Mesendoderm (in vitro differentiated cells): ENCODE results near the gene GUCA1A.

Source experiments
- DNase-seq: peaks from one replicate; pipeline ENCODE4 v3.0.0; 2013
- H2AK5ac ChIP-seq: 2 replicates; pipeline ENCODE4 v1.6.1; 2013; ENCODE audit warnings: low read length, inconsistent platforms
- H2BK120ac ChIP-seq: 2 replicates; pipeline ENCODE4 v1.6.1; 2013; ENCODE audit warnings: low read depth, mild to moderate bottlenecking, low read length, moderate library complexity, mixed read lengths
- H2BK15ac ChIP-seq: replicated peaks from 2 replicates; pipeline ENCODE4 v1.6.1; 2013; ENCODE audit warnings: low read depth, mild to moderate bottlenecking, moderate library complexity
- H2BK5ac ChIP-seq: 2 replicates; pipeline ENCODE4 v1.6.1; 2013; ENCODE audit warnings: low read length, inconsistent platforms
- H3K18ac ChIP-seq: 2 replicates; pipeline ENCODE4 v1.6.1; 2013; ENCODE audit warnings: mild to moderate bottlenecking, low read length, mixed read lengths
- H3K23ac ChIP-seq: one replicate; pipeline ENCODE4 v1.6.1; 2013; ENCODE audit warnings: low read length
- H3K27ac ChIP-seq: 2 replicates; pipeline ENCODE4 v1.5.1; 2013; ENCODE audit warnings: low read depth, mild to moderate bottlenecking, inconsistent platforms, low read length, moderate library complexity
- H3K27me3 ChIP-seq: 2 replicates; pipeline ENCODE4 v1.6.1; 2013; ENCODE audit warnings: low read length, control low read depth, mild to moderate bottlenecking, inconsistent platforms; ENCODE audit not compliant: insufficient read depth, poor library complexity
- H3K36me3 ChIP-seq: 2 replicates; pipeline ENCODE4 v1.6.1; 2013; ENCODE audit warnings: low read length, inconsistent platforms; ENCODE audit not compliant: control insufficient read depth, insufficient read depth
- H3K4ac ChIP-seq: one replicate; pipeline ENCODE4 v1.6.1; 2013; ENCODE audit warnings: low read depth, mild to moderate bottlenecking, low read length, moderate library complexity
- H3K4me1 ChIP-seq: 2 replicates; pipeline ENCODE4 v1.6.1; 2013; ENCODE audit warnings: low read depth, low read length, inconsistent platforms; ENCODE audit not compliant: control insufficient read depth
- H3K4me2 ChIP-seq: 2 replicates; pipeline ENCODE4 v1.6.1; 2013; ENCODE audit warnings: low read length
- H3K4me3 ChIP-seq: 2 replicates; pipeline ENCODE4 v1.5.1; 2013; ENCODE audit warnings: mild to moderate bottlenecking, low read length
- H3K56ac ChIP-seq: one replicate; pipeline ENCODE4 v1.6.1; 2013; ENCODE audit warnings: low read length
- H3K79me1 ChIP-seq: 2 replicates; pipeline ENCODE4 v1.6.1; 2013; ENCODE audit warnings: low read length, inconsistent platforms
- H3K79me2 ChIP-seq: 2 replicates; pipeline ENCODE4 v1.6.1; 2013; ENCODE audit warnings: mild to moderate bottlenecking, low read length; ENCODE audit not compliant: control insufficient read depth, insufficient read depth
- H3K9ac ChIP-seq: 2 replicates; pipeline ENCODE4 v1.6.1; 2013; ENCODE audit warnings: low read length, inconsistent platforms
- H4K5ac ChIP-seq: one replicate; pipeline ENCODE4 v1.6.1; 2013; ENCODE audit warnings: low read length
- H4K8ac ChIP-seq: one replicate; pipeline ENCODE4 v1.6.1; 2013; ENCODE audit warnings: low read depth, mild to moderate bottlenecking, control low read depth, low read length, moderate library complexity
- WGBS: extraction: QIAGEN DNeasy Blood & Tissue Kit; methylation state at CpG from one replicate; pipeline ENCODE4 v1.1.7; 2013; ENCODE audit warnings: low lambda C conversion rate, missing lambda C conversion rate; ENCODE audit not compliant: insufficient coverage; ENCODE audit errors: extremely low coverage; 5-methylcytosine and 5-hydroxymethylcytosine counted together

Gene GUCA1A

GRCh38 chr6:42128460-42129359, 44.5 kb upstream of the GUCA1A start:
- Histone ChIP-seq H3K79me1 (peaks cover 16% of the 10 kb centered on the region), H3K36me3 (peaks cover 14% of the 10 kb centered on the region)

DNA sequence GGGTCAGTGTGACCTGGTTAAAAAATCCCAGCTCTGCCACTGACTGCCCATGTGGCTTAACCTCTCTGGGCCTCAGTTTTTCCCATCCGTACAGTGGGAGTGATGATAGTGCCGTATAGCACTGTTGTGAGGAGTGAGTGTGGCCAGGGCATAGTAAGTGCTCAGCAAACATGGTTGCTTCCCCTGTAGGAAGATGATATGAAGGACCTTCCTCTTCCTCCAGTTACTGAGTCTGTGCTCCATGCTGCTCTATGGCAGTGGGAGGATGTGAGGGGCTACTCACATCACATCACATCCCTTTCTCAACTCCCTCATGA, 43.8 kb upstream of the GUCA1A start:
- no peak overlapping the region for H3K4me3 ChIP-seq
- H3K27ac ChIP-seq, result no peak overlapping the region
- H4K8ac ChIP-seq, result no peak overlapping the region
- no peak overlapping the region for H4K5ac ChIP-seq
- H3K36me3 ChIP-seq, result peaks cover 14% of the 10 kb centered on the region
- no peaks in the 10 kb centered on the region for H3K27me3 ChIP-seq
- no CpG with 5 or more reads among the region's 2 CpGs for WGBS
- H3K4ac ChIP-seq, result no peak overlapping the region
- no peaks in the 10 kb centered on the region for H3K4me1 ChIP-seq
- H2AK5ac ChIP-seq, result no peak overlapping the region
- no peak for DNase-seq
- peaks cover 7% of the 10 kb centered on the region for H3K79me2 ChIP-seq
- no peak overlapping the region for H2BK120ac ChIP-seq
- no peak overlapping the region for H2BK5ac ChIP-seq
- H3K79me1 ChIP-seq, result peaks cover 20% of the 10 kb centered on the region
- no peak overlapping the region for H3K18ac ChIP-seq
- no peak overlapping the region for H3K9ac ChIP-seq
- H3K23ac ChIP-seq, result no peak overlapping the region
- H2BK15ac ChIP-seq, result no peak overlapping the region
- no peak overlapping the region for H3K56ac ChIP-seq
- H3K4me2 ChIP-seq, result no peak overlapping the region

More at GRCh38 chr6:42128460-42129359, 44.5 kb upstream of the GUCA1A start:
- Histone ChIP-seq H2BK120ac (no peak overlapping the region), H3K9ac (no peak overlapping the region), H3K27ac (no peak overlapping the region), H3K18ac (no peak overlapping the region), H3K79me2 (peaks cover 5% of the 10 kb centered on the region), H2BK15ac (no peak overlapping the region), H3K27me3 (no peaks in the 10 kb centered on the region), H3K4me1 (no peaks in the 10 kb centered on the region), H3K4me2 (no peak overlapping the region), H4K8ac (no peak overlapping the region), H4K5ac (no peak overlapping the region), H2AK5ac (no peak overlapping the region), H2BK5ac (no peak overlapping the region), H3K4me3 (no peak overlapping the region), H3K56ac (no peak overlapping the region), H3K23ac (no peak overlapping the region), H3K4ac (no peak overlapping the region)
- no CpG with 5 or more reads among the region's 25 CpGs for WGBS
- no peak for DNase-seq

GRCh38 chr6:42131531-42131930, 41.6 kb upstream of the GUCA1A start:
- Histone ChIP-seq H2BK15ac (no peak overlapping the region), H2AK5ac (no peak overlapping the region), H3K23ac (no peak overlapping the region), H3K27me3 (no peaks in the 10 kb centered on the region), H2BK5ac (no peak overlapping the region), H3K79me2 (peaks cover 11% of the 10 kb centered on the region), H3K4ac (no peak overlapping the region), H3K79me1 (peaks cover 22% of the 10 kb centered on the region), H3K4me3 (no peak overlapping the region), H3K56ac (no peak overlapping the region), H3K36me3 (peaks cover 4% of the 10 kb centered on the region), H3K4me2 (no peak overlapping the region), H4K5ac (no peak overlapping the region), H3K27ac (no peak overlapping the region), H2BK120ac (no peak overlapping the region), H4K8ac (no peak overlapping the region), H3K18ac (no peak overlapping the region), H3K9ac (no peak overlapping the region), H3K4me1 (peaks cover 3% of the 10 kb centered on the region)
- no peak for DNase-seq
- WGBS, result no CpG with 5 or more reads among the region's 11 CpGs

GRCh38 chr6:42133926-42134325, 39.2 kb upstream of the GUCA1A start:
- no peak overlapping the region for H3K4me2 ChIP-seq
- H2BK120ac ChIP-seq, result no peak overlapping the region
- no peak overlapping the region for H2BK15ac ChIP-seq
- H3K27ac ChIP-seq, result no peak overlapping the region
- peaks cover 15% of the 10 kb centered on the region for H3K79me2 ChIP-seq
- H3K4me1 ChIP-seq, result peaks cover 14% of the 10 kb centered on the region
- no CpG with 5 or more reads among the region's 4 CpGs for WGBS
- no peak for DNase-seq
- H3K4ac ChIP-seq, result no peak overlapping the region
- H4K8ac ChIP-seq, result no peak overlapping the region
- no peaks in the 10 kb centered on the region for H3K27me3 ChIP-seq
- H2BK5ac ChIP-seq, result no peak overlapping the region
- H3K56ac ChIP-seq, result peak overlapping the region; percentile 22
- H3K9ac ChIP-seq, result no peak overlapping the region
- H3K4me3 ChIP-seq, result no peak overlapping the region
- H3K18ac ChIP-seq, result no peak overlapping the region
- H2AK5ac ChIP-seq, result no peak overlapping the region
- no peak overlapping the region for H4K5ac ChIP-seq
- H3K23ac ChIP-seq, result no peak overlapping the region
- H3K79me1 ChIP-seq, result peaks cover 24% of the 10 kb centered on the region
- no peaks in the 10 kb centered on the region for H3K36me3 ChIP-seq

DNA sequence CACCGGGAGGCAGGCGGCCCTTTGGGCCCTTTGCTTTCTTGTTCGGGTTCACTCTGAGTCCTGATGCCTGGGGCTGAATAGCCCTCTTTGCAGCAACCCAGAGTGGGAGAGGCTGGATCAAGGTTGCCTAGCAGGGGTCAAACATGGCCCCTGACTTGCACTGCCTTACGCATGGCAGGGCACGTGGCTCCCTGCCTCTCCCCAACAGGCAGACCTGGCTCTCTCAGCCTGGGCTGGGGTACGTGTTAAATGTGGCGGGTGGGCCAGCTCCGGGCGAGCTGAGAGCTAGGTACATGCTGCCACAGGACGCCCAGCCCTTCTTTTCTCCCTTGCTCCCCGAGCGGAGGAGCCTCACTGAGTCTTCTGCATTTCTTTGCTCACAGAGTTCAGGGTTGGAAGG, 38.0 kb upstream of the GUCA1A start:
- H3K27ac ChIP-seq, result peak overlapping the region; percentile 18
- peak overlapping the region; percentile 51 for H3K56ac ChIP-seq
- no peak overlapping the region for H2BK15ac ChIP-seq
- no peak overlapping the region for H3K4ac ChIP-seq
- H4K8ac ChIP-seq, result no peak overlapping the region
- no CpG with 5 or more reads among the region's 12 CpGs for WGBS
- no peak overlapping the region for H4K5ac ChIP-seq
- H3K4me1 ChIP-seq, result peaks cover 20% of the 10 kb centered on the region
- no peak for DNase-seq
- H3K9ac ChIP-seq, result no peak overlapping the region
- H3K27me3 ChIP-seq, result no peaks in the 10 kb centered on the region
- no peak overlapping the region for H3K4me2 ChIP-seq
- no peak overlapping the region for H2BK120ac ChIP-seq
- H2BK5ac ChIP-seq, result peak overlapping the region; percentile 44
- no peak overlapping the region for H3K4me3 ChIP-seq
- H2AK5ac ChIP-seq, result no peak overlapping the region
- H3K79me2 ChIP-seq, result peaks cover 22% of the 10 kb centered on the region
- H3K23ac ChIP-seq, result no peak overlapping the region
- H3K18ac ChIP-seq, result no peak overlapping the region
- no peaks in the 10 kb centered on the region for H3K36me3 ChIP-seq
- H3K79me1 ChIP-seq, result peaks cover 23% of the 10 kb centered on the region

DNA sequence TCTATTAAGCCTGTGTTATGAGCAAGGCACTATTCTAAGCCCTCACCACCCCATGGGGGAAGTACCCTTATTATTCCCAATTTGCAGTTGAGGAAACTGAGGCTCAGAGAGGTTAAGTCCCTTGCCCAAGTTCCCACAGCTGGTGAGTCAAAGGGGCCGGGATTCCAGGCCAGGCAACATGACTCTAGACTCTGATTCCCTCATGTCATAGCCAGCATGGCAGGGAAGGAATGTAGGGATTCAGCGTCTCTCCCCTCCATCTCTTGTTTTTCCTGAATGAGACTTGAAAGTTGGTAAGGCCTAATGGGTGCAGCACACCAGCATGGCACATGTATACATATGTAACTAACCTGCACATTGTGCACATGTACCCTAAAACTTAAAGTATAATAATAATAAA, 37.4 kb upstream of the GUCA1A start:
- Histone ChIP-seq H2BK5ac (no peak overlapping the region), H3K18ac (no peak overlapping the region), H2BK120ac (no peak overlapping the region), H3K4me2 (no peak overlapping the region), H3K27ac (no peak overlapping the region), H4K8ac (no peak overlapping the region), H3K23ac (no peak overlapping the region), H3K9ac (no peak overlapping the region), H3K56ac (no peak overlapping the region), H2BK15ac (no peak overlapping the region), H4K5ac (no peak overlapping the region), H3K4me3 (no peak overlapping the region), H3K4me1 (peaks cover 21% of the 10 kb centered on the region), H3K27me3 (no peaks in the 10 kb centered on the region), H3K36me3 (no peaks in the 10 kb centered on the region), H3K79me1 (peaks cover 21% of the 10 kb centered on the region), H2AK5ac (no peak overlapping the region), H3K79me2 (peaks cover 25% of the 10 kb centered on the region), H3K4ac (no peak overlapping the region)
- no CpG with 5 or more reads among the region's 2 CpGs for WGBS
- DNase-seq, result peak; percentile 53
